NCI-H774 (cell line): Measurements from ENCODE around the gene PCNT.
A peak's percentile ranks its signal among the peaks of the same experiment; 100 is the strongest.
"Not testable (repeated sequence)": the region's sequence is repeated elsewhere in the genome, so short reads cannot be mapped to it uniquely, and the experiment has no call there.

Experiments used
- DNase-seq: peaks from one replicate; lab custom pipeline; 2025; lab: John Stamatoyannopoulos, UW

PCNT gene

DNA sequence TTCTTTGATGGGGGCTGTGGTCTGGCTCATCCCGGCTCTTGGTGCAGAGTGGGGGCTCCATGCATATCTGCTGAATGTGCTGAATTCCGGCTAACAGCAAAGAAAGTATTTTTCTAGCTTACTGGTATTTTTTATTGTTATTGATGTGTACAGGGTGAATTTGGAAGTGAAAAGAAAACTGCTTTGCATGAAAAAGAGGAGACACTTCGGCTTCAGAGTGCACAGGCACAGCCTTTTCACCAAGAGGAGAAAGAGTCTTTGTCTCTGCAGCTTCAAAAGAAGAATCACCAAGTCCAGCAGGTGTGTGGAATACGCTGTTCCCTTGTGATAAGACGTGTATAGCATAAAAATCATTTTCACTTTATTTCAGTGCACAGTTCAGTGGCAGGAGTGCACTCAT, 57.6 kb downstream of the PCNT start:
- DNase-seq = no peak

DNA sequence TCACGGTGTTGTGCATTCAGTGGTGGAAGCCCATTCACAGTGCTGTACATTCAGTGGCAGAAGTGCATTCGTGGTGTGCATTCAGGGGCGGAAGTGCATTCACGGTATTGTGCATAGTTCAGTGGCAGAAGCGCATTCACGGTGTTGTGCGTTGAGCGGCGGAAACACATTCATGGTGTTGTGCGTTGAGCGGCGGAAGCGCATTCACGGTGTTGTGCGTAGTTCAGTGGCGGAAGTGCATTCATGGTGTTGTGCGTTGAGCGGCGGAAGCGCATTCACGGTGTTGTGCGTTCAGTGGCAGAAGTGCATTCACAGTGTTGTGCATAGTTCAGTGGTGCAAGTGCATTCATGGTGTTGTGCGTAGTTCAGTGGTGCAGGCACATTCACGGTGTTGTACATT, 60.6 kb downstream of the PCNT start:
- DNase-seq = no peak

- no peak for DNase-seq
These were observed 62.1 kb downstream of the PCNT start for GRCh38 chr21:46385846-46386733.

GRCh38 chr21:46386734-46387088, 62.8 kb downstream of the PCNT start:
- no peak for DNase-seq

- no peak for DNase-seq
These were observed 64.4 kb downstream of the PCNT start for GRCh38 chr21:46388206-46388880.

DNA sequence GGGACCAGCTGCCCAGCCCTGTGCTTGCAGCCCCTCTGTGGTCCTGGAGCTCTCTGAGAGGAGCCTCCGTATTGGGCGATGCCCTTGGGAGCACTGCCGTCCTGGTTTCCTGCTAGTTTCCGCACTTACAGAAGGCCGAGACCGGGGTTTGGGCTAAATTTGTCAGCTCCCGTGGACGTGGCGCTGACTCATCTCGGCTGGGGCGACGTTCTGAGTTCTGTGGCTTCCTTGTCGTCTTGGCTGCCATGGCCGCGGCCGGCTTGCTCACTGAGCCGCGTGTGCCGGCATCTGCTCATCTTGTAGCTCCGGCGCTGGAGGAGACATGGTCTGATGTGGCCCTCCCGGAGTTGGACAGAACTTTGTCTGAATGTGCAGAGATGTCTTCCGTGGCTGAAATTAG, 64.9 kb downstream of the PCNT start:
- no peak for DNase-seq

DNA sequence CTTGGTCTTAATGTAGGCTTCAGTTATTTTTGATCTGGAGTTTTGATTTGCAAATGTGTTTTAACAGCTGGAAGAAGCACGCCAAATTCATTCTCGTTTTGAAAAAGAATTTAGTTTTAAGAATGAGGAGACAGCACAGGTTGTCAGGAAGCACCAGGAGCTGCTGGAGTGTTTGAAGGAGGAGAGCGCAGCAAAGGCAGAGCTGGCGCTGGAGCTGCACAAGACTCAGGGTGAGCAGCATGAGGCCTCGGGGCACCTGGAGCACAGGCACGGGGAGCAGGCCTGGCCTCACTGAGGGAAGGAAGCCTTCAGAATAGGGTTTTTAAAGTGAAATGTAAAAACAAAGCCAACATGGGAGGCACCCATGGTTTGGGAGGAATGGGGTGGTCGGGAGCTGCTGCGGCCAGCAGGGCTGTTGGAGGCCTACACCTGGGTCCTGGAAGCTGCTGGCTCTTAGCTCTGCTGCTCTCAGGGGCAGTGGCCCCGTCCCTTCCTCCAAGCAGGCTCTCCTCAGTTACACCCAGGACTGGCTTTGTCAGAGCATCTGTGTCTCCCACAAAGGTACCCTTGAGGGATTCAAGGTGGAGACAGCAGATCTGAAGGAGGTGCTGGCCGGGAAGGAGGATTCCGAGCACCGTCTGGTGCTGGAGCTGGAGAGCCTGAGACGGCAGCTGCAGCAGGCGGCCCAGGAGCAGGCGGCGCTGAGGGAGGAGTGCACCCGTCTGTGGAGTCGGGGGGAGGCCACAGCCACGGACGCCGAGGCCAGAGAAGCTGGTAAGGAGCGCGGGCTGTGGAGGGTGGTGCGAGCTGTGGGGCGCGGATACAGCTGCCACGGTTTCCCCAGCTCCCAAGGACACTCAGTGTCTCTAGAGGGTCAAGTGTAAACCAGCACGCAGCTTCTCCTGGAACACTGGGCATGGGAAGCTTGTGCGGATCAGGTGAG, 66.9 kb downstream of the PCNT start:
- DNase-seq = no peak

- DNase-seq = no peak
These were observed 67.8 kb downstream of the PCNT start for GRCh38 chr21:46391773-46392172.

DNA sequence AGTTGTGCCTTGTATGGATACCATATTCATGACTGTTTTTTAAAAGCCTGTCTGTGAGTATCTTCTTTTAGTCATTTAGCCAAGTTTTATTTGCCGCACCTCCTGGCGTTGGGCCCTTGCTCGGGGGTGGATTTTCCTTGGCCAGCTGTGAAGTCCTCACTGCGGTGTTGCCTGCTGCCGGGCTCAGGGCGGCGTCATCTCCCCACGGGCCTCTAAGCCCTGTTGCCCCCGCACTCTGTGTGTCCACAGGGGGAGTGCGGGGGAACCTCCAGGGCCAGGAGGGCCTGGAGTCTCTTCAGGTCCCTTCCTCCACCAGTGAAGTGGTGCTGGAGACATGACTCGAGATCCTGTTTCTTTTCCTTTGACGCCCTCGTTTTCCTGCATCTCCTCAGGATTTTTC, 69.0 kb downstream of the PCNT start:
- no peak for DNase-seq

DNA sequence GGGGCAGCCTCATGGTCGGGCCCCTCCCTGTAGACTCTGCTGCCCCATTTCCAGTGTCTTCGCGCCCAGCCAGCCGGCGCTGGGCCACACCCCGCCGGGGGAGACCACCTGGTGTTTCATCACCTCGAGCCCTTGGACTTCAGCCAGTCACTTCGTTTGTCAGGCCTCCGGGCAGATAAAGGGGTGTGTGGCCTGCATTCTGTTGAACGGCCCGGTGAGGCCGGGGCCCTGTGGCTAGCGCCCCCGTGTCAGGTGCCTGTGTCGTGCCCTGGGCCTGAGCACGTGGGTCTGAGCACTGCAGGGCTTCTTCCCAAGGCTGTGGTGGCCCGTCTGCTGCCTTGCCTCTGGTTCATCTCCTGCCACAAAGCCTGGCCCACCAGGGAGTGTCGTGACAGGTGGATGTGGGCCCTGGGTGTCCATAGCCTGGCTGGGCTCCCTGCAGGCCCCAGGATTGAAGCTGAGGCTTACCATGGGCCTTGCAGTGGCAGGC, 69.5 kb downstream of the PCNT start:
- DNase-seq = no peak

DNA sequence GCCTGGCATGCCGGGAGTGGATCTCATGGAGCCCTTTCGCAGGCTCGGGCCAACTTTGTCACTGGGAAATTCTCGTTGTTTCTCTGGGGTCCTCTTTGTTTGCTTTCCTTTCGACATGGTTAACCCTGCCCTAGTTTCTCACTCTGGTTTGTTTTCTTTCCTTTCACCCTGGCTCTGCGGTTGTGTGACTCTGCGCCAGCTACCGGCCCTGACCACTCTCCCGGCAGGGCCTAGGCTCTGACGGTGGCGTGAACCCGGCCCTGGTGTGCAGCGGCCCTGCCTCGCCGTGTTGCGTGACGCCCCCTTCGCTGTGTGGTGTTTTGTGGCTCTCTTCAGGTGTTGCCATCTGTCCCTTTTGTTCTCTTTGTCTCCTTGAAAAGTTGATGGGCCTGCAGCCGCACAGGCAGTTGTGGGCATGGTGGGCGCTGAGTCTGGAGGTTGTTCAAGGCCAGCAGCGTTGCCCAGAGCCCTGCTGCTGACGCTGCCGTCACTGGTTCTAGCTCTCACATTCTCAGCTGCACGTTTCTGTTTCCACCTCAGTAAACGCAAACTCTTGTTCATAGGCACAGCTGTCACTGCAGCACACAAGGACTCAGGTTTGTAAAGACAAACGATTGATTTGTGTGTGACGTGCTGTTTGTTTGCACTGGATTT, 70.1 kb downstream of the PCNT start:
- peak; percentile 69 for DNase-seq

DNA sequence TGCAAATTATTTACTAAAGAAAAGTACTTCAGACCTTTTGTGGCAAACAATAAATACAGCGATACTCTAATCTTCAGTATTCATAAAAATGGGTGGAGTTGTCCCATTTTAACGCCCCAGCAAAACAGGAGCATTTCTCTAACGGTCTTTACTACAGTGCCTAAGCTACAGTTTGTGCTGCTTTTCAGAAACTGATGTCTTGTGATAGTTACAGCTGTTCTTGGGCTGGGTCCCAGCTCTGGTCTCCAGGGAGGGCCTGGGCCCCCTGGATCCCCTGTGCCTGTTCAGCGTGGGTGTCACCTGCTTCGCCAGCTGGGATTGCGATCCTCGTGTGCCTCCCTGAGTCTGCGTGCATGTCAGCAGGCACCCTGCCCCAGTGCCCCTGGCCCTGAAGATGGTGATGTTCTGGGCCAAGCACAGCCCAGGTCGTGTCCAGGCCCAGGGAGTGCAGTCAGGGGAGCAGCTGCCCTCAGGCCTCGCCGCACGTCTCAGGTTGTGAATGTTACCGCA, 70.7 kb downstream of the PCNT start:
- no peak for DNase-seq

- DNase-seq = no peak
These were observed 73.4 kb downstream of the PCNT start for GRCh38 chr21:46397211-46397905.

- no peak for DNase-seq
These were observed 74.0 kb downstream of the PCNT start for GRCh38 chr21:46397993-46398392.

- DNase-seq = no peak
These were observed 75.2 kb downstream of the PCNT start for GRCh38 chr21:46399129-46399528.

DNA sequence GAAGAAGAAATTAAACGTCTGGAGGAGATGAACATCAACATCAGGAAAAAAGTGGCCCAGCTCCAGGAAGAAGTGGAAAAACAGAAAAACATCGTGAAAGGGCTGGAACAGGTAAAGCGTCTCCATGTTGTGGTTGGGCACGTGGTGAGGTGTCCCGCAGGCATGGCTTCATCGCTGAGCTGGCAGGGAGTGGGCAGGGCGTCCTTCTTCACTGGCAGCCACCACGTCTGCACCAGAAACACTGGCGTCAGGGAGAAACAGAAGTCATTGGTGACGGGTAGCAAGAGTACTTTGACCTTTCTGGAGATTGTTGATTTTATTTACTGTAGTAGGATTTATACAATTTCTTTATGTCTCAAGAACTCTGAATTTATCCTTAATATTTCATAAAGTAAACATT, 75.7 kb downstream of the PCNT start:
- DNase-seq = no peak

- no peak for DNase-seq
These were observed 77.4 kb downstream of the PCNT start for GRCh38 chr21:46401186-46401910.

- no peak for DNase-seq
These were observed 78.5 kb downstream of the PCNT start for GRCh38 chr21:46402421-46402820.

DNA sequence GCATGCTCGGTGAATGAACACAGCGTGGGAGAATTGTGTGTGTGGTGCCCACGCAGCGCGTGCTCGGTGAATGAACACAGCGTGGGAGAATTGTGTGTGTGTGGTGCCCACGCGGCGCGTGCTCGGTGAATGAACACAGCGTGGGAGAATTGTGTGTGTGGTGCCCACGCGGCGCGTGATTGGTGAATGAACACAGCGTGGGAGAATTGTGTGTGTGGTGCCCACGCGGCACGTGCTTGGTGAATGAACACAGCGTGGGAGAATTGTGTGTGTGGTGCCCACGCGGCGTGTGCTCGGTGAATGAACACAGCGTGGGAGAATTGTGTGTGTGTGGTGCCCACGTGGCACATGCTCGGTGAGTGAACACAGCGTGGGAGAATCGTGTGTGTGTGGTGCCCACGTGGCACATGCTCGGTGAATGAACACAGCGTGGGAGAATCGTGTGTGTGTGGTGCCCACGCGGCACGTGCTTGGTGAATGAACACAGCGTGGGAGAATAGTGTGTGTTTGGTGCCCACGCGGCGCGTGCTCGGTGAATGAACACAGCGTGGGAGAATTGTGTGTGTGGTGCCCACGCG, 79.4 kb downstream of the PCNT start:
- DNase-seq = not testable (repeated sequence)

- no peak for DNase-seq
These were observed 80.3 kb downstream of the PCNT start for GRCh38 chr21:46404306-46404705.
